Endothelial cell of umbilical vein (primary cell): ENCODE results near the gene TRIM50. TPM values are rescaled to one million over a fixed set of nuclear protein-coding genes. Genes with fewer than 3 reads are reported as not detected.

Experiments used
- BruUV-seq: library from RNA; stranded (reverse); fragments of 400-500 nt; replicated peaks from 2 replicates; lab custom pipeline; 2021; lab: Mats Ljungman, UMichigan
- CTCF ChIA-PET: fragments of 300-600, 350-600 bp; sonication (Branson Sonifier 250); formaldehyde crosslinking; loops from one replicate; lab custom pipeline; 2021; ENCODE audit warnings: antibody characterized with exemption, inconsistent platforms; lab: Charles Lee
- POLR2A ChIA-PET: fragments of 300-600, 350-600 bp; sonication (Branson Sonifier 250); formaldehyde crosslinking; loops from one replicate; lab custom pipeline; 2021; ENCODE audit warnings: antibody characterized with exemption, inconsistent platforms; lab: Charles Lee
- DNase-seq: peaks from one replicate; pipeline ENCODE4 v3.0.0-alpha.2; 2011; ENCODE audit warnings: low read depth, low spot score
- FAIRE-seq: peaks from 2 replicates; lab custom pipeline; 2011; peaks lifted over from hg19 to GRCh38; lab: Jason Lieb, UNC
- H2AFZ ChIP-seq: 2 replicates; pipeline ENCODE4 v1.6.0; 2012; ENCODE audit warnings: low read depth, low read length, control low read depth, inconsistent platforms
- H3K27ac ChIP-seq: 2 replicates; pipeline ENCODE4 v1.5.1; 2011; ENCODE audit warnings: low read depth, mild to moderate bottlenecking, control low read depth, low read length, moderate library complexity; ENCODE audit not compliant: insufficient read depth
- H3K27me3 ChIP-seq, 2 experiments: 2 replicates each; pipeline versions ENCODE4 v1.6.0 to v1.6.1; 2011; ENCODE audit warnings: low read length in 2 of 2, mixed read lengths in 1 of 2; ENCODE audit not compliant: control insufficient read depth in 2 of 2, insufficient read depth in 2 of 2
- H3K36me3 ChIP-seq, 2 experiments: 2 replicates in 1 of 2; 3 replicates in 1 of 2; pipeline ENCODE4 v1.5.1; 2011; ENCODE audit warnings: low read length in 2 of 2, mild to moderate bottlenecking in 1 of 2, moderate library complexity in 1 of 2; ENCODE audit not compliant: control insufficient read depth in 2 of 2, insufficient read depth in 2 of 2; ENCODE audit errors: extremely low read depth in 1 of 2
- H3K4me1 ChIP-seq: 3 replicates; pipeline ENCODE4 v1.5.1; 2011; ENCODE audit warnings: mild to moderate bottlenecking, low read length; ENCODE audit not compliant: control insufficient read depth, insufficient read depth; ENCODE audit errors: extremely low read depth
- H3K4me2 ChIP-seq: 2 replicates; pipeline ENCODE4 v1.6.1; 2011; ENCODE audit warnings: low read length, control low read depth, mixed read lengths; ENCODE audit not compliant: insufficient read depth
- H3K4me3 ChIP-seq, 3 experiments: fragments of 200-600 bp in 1 of 3; sonication (generic), shearing (Covaris generic) in 1 of 3; replicated peaks in 1 of 3; 2 replicates each; pipeline ENCODE4 v1.5.1; 2011 to 2016; ENCODE audit warnings: control low read depth in 3 of 3, low read length in 3 of 3, mild to moderate bottlenecking in 2 of 3, inconsistent platforms in 1 of 3, low read depth in 1 of 3, moderate library complexity in 1 of 3; ENCODE audit not compliant: insufficient read depth in 1 of 3
- H3K79me2 ChIP-seq: 2 replicates; pipeline ENCODE4 v1.6.0; 2012; ENCODE audit warnings: low read length, inconsistent platforms; ENCODE audit not compliant: control insufficient read depth, insufficient read depth
- H3K9ac ChIP-seq: replicated peaks from 2 replicates; pipeline ENCODE3; 2011; ENCODE audit warnings: low read length, control low read depth; ENCODE audit not compliant: insufficient read depth; ENCODE audit errors: extremely low read depth
- H3K9me1 ChIP-seq: replicated peaks from 3 replicates; pipeline ENCODE4 v1.6.0; 2011; ENCODE audit warnings: mild to moderate bottlenecking, low read length; ENCODE audit not compliant: control insufficient read depth, insufficient read depth; ENCODE audit errors: extremely low read depth
- H3K9me3 ChIP-seq: replicated peaks from 2 replicates; pipeline ENCODE4 v1.5.1; 2012; ENCODE audit warnings: low read length, inconsistent platforms; ENCODE audit not compliant: control insufficient read depth, insufficient read depth
- H4K20me1 ChIP-seq: replicated peaks from 2 replicates; pipeline ENCODE3; 2011; ENCODE audit warnings: mild to moderate bottlenecking, low read length; ENCODE audit not compliant: control insufficient read depth, insufficient read depth; ENCODE audit errors: extremely low read depth
- EZH2 ChIP-seq: IDR thresholded peaks from 2 replicates; pipeline ENCODE4 v1.6.1; 2012; ENCODE audit warnings: borderline replicate concordance, low read depth, mild to moderate bottlenecking, moderate library complexity, low read length, inconsistent platforms; ENCODE audit not compliant: severe bottlenecking
- FOS ChIP-seq: IDR thresholded peaks from 2 replicates; pipeline ENCODE4 v1.6.1; 2011; ENCODE audit warnings: mild to moderate bottlenecking, low read length, moderate library complexity, borderline replicate concordance; ENCODE audit not compliant: insufficient read depth
- GATA2 ChIP-seq: IDR thresholded peaks from 2 replicates; pipeline ENCODE4 v1.7.0; 2011; ENCODE audit warnings: low read depth, mild to moderate bottlenecking, moderate library complexity, mixed read lengths, low read length; ENCODE audit not compliant: insufficient read length, insufficient read depth
- JUN ChIP-seq: IDR thresholded peaks from 2 replicates; pipeline ENCODE4 v1.6.1; 2011; ENCODE audit warnings: borderline replicate concordance, low read depth; ENCODE audit not compliant: insufficient read length, insufficient read depth
- MYC ChIP-seq: IDR thresholded peaks from one replicate; pipeline ENCODE4 v1.6.1; 2011; ENCODE audit warnings: mild to moderate bottlenecking, low read depth, low read length
- POLR2A ChIP-seq: IDR thresholded peaks from 2 replicates; pipeline ENCODE4 v1.6.1; 2012; ENCODE audit warnings: low read depth, mild to moderate bottlenecking, control low read depth, low read length
- POLR2AphosphoS5 ChIP-seq: IDR thresholded peaks from 2 replicates; pipeline ENCODE4 v1.6.1; 2012; ENCODE audit warnings: low read depth, mild to moderate bottlenecking, control low read depth, low read length, moderate library complexity; ENCODE audit not compliant: insufficient read depth
- dilution Hi-C: fragments of 300-500 bp; cut with MboI; formaldehyde crosslinking; loops from one replicate; pipeline ENCODE4 v1.15.0; 2019; ENCODE audit warnings: low sequenced_read_pairs; ENCODE audit not compliant: extremely low pct_ligation_motif_present
- intact Hi-C: fragments of 100-400 bp; cut with micrococcal nuclease; formaldehyde crosslinking; loops from one replicate; pipeline ENCODE4 v1.10.0; 2022
- polyA plus RNA-seq, 4 experiments: library from polyadenylated mRNA; depleted of rRNA in 3 of 4; stranded (reverse) in 3 of 4; unstranded in 1 of 4; fragments of >200 nt; gene quantifications; 2 replicates each; pipeline versions ENCODE4 v1.2.1 to v1.2.3, GENCODE V29; 2011 to 2012; ENCODE audit warnings: missing spikeins in 1 of 4
- total RNA-seq: library from RNA; stranded (reverse); gene quantifications from 2 replicates; pipeline ENCODE4 v1.2.3, GENCODE V29; 2021
- TF ChIP-seq, protein P1 (sequence below): IDR thresholded peaks from 2 replicates; pipeline ENCODE4 v1.6.1; 2011; ENCODE audit not compliant: insufficient read depth, insufficient read length
- TF ChIP-seq, protein P2 (sequence below), 2 donors: IDR thresholded peaks; 1 replicate in 1 of 2; 2 replicates in 1 of 2; pipeline ENCODE4 v1.5.1; 2011; ENCODE audit warnings: low read length in 2 of 2, mild to moderate bottlenecking in 2 of 2, moderate library complexity in 2 of 2, control low read depth in 1 of 2, inconsistent platforms in 1 of 2, low read depth in 1 of 2; ENCODE audit not compliant: insufficient read depth in 1 of 2; ENCODE audit errors: extremely low read depth in 1 of 2

Gene TRIM50
- total and polyA plus RNA-seq, 2 donors (not counting 3 experiments of a cell fraction or from before 2014, with no cell fraction given): not detected

DNA sequence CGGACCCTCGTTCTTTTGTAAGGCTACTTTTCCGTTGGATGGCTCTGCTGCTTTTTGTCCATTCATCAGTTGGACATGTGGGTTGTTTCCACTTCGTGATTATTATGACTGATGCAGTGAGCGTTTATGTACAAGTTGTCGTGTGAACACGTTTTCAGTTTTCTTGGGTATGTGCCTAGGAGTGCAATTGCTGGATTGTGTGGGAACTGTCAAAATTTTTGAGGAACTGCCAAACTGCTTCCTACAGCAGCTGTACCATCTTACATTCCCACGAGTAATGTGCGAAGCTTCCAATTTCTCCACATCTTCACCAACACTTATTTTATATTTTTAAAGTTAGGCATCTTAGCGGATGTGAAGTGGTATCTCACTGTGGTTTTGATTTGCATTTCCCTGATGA is 10.4 kb upstream of the TRIM50 start:
- Histone ChIP-seq H3K4me2 (no peak overlapping the region), H3K9ac (no peak overlapping the region), H3K79me2 (no peaks in the 10 kb centered on the region), H3K27me3 (peaks cover 12 to 13% of the 10 kb centered on the region in 2 experiments), H3K27ac (no peak overlapping the region), H3K4me1 (no peaks in the 10 kb centered on the region), H3K4me3 (no peak overlapping the region), H3K36me3 (no peaks in the 10 kb centered on the region), H4K20me1 (no peaks in the 10 kb centered on the region), H2AFZ (no peak overlapping the region), H3K9me1 (no peaks in the 10 kb centered on the region), H3K9me3 (no peaks in the 10 kb centered on the region)
- intact Hi-C loops (no loop called here), dilution Hi-C loops (no loop called here)
- FAIRE-seq (no peak), DNase-seq (no peak)
- ChIA-PET POLR2A (no interaction called here), CTCF (no interaction called here)
- TF ChIP-seq GATA2 (no peak), EZH2 (no peak), JUN (no peak), MYC (no peak), POLR2A (no peak), FOS (no peak), POLR2AphosphoS5 (no peak)
- TF ChIP-seq, protein P1, sequence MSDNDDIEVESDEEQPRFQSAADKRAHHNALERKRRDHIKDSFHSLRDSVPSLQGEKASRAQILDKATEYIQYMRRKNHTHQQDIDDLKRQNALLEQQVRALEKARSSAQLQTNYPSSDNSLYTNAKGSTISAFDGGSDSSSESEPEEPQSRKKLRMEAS: no peak
- TF ChIP-seq, protein P2, sequence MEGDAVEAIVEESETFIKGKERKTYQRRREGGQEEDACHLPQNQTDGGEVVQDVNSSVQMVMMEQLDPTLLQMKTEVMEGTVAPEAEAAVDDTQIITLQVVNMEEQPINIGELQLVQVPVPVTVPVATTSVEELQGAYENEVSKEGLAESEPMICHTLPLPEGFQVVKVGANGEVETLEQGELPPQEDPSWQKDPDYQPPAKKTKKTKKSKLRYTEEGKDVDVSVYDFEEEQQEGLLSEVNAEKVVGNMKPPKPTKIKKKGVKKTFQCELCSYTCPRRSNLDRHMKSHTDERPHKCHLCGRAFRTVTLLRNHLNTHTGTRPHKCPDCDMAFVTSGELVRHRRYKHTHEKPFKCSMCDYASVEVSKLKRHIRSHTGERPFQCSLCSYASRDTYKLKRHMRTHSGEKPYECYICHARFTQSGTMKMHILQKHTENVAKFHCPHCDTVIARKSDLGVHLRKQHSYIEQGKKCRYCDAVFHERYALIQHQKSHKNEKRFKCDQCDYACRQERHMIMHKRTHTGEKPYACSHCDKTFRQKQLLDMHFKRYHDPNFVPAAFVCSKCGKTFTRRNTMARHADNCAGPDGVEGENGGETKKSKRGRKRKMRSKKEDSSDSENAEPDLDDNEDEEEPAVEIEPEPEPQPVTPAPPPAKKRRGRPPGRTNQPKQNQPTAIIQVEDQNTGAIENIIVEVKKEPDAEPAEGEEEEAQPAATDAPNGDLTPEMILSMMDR (IDR thresholded peaks at IDR 0.05; ENCODE audit: extremely low read depth in 1 of 2, insufficient read depth in 1 of 2, low read depth in 1 of 2, low read length in 2 of 2): no peak
- BruUV-seq: no TSS peak
